Esophagus mucosa (tissue), 1 donor: ENCODE results near the gene AVPR1A. TPM values are rescaled to one million over a fixed set of nuclear protein-coding genes. Genes with fewer than 3 reads are reported as not detected.
A peak's percentile ranks its signal among the peaks of the same experiment; 100 is the strongest.
"Not testable (repeated sequence)": the region's sequence is repeated elsewhere in the genome, so short reads cannot be mapped to it uniquely, and the experiment has no call there.

Source experiments
- ATAC-seq: fragments of 200-7000 bp; cut with Tn5 transposase; one replicate; pipeline ENCODE4 v1.9.1; 2020
- total RNA-seq: library from RNA; stranded (reverse); gene quantifications from one replicate; pipeline ENCODE4 v1.2.4, GENCODE V29; 2023
- donor health status: DM: yes; HTN: yes; CAD: no.

Gene AVPR1A
- total RNA-seq, result 0.36 TPM

GRCh38 chr12:63150713-63151622 is at the start of gene AVPR1A:
TSS of gene AVPR1A (minus strand) at chr12:63151201. CDS start at chr12:63150836, 365 bp downstream.
- ATAC-seq, result peak; percentile 11

GRCh38 chr12:63196168-63196567 is 45.2 kb upstream of the AVPR1A start:
- ATAC-seq, result no peak

DNA sequence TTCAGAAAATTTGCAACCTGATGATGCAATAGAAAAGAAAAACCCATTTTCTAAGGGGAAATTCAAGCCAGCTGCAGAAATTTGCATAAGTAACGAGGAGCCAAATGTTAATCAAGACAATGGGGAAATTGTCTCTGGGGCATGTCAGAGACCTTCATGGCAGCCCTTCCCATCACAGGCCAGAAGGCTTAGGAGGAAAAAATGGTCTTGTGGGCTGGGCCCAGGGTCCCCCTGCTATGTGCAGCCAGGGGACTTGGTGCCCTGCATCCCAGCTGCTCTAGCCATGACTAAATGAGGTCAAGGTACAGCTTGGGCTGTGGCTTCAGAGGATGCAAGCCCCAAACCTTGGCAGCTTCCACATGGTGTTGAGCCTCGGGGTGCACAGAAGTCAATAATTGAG is 28.2 kb upstream of the AVPR1A start:
- ATAC-seq, result no peak

GRCh38 chr12:63170321-63170720 is 19.3 kb upstream of the AVPR1A start:
- ATAC-seq, result no peak

- not testable (repeated sequence) for ATAC-seq
These were observed 16.7 kb upstream of the AVPR1A start for GRCh38 chr12:63167741-63168140.

DNA sequence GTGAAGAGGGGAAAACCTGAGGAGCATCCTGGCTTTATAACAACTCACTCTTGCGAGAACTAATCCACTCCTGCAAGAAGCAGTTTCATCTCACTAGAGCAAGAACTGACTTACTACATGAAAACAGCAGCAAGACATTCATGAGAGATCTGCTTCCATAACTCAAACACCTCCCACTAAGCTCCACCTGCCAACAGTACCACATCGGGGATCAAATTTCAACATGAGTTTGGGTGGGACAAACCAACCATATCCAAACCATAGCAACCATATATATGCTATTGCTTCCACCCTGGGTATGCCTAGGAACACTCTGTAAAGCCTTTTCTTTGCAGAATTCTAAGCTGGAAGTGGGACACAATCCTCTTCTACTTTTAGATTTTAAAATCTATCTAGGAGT is 13.9 kb upstream of the AVPR1A start:
- ATAC-seq, result no peak

DNA sequence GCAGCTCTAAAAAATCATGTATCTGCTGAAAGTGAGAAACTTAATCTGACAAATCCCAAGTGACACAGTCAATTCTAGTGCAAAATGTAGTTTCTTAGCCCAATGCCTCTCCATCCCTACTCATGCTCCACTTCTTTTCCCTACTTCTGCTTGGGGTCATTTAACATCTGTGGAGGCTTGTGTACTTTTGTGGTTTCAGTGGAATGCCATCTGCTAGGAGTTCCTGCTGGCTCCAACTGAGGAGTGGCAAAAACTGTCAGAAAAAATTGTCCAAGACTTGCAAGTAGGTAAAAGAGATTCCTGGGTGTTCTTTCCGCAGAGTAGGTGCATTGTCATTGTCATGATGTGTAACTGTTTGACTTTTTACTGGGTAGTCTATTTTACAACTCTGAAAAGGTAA is 12.5 kb upstream of the AVPR1A start:
- no peak for ATAC-seq

GRCh38 chr12:63155375-63155774 is 4.4 kb upstream of the AVPR1A start:
- no peak for ATAC-seq

GRCh38 chr12:63154560-63154959 is 3.6 kb upstream of the AVPR1A start:
- no peak for ATAC-seq

- ATAC-seq, result no peak
These were observed 1.3 kb upstream of the AVPR1A start for GRCh38 chr12:63152321-63152700.

DNA sequence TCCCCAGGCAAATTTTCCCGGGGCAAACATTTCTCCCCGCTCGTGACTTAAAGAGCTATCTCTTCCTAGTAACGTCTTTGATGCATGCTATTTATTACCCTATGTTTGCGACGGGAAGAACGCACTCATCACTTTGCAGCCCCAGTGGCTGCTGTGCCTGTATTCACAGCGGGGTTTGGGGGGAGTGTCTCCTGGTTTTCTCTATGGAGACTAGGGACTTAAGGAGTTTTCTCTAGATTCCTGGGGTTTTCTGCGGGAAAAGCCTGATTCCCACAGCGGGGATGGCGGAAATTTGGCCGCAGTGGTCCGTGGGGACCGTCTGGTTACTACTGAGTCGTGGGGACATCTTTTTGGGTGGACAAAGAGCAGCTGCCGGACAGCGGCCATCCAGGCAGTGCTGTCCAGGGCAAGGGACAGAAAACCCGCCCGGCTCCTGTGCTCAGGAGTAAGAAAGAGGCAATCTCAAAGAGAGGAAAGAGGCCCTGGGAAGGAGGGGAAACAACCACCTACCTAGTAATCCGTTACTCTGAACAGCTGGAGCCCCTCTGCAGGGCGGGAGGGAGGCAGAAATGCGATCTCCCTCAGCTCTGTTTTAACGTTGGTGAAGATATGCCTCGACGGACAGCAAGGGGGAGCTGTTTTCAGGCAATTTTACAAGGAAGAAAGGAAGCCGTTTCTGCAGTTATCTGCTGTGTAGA is 771 bp upstream of the AVPR1A start:
- ATAC-seq, result no peak

DNA sequence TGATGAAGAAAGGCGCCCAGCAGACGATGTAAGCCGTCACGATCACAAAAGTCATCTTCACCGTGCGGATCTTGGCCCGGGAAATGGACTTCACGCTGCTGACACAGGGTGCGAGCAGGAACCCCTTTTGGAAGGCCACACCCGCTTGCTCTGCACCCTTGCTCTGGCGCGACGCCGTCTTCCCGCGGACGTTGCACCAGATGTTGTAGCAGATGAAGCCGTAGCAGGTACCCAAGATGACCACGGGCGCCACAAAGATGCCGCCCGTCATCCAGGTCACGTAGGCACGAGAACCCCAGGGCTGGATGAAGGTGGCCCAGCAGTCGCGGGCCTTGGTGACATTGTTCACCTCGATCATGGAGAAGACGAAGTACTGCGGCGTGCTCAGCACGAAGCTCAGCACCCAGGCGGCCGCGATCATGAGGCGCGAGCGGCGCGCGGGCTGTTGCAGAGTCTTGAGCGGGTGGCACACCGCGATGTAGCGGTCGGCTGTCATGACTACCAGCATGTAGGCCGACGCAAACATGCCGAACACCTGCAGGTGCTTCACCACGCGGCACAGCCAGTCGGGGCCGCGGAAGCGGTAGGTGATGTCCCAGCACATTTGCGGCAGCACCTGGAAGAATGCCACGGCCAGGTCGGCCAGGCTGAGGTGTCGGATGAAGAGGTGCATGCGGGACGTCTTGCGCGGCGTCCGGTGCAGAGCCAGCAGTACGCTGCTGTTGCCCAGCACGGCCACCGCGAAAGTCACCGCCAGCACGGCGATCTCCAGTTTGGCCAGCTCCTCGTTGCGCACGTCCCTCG is 890 bp downstream of the AVPR1A start:
- ATAC-seq, result no peak

DNA sequence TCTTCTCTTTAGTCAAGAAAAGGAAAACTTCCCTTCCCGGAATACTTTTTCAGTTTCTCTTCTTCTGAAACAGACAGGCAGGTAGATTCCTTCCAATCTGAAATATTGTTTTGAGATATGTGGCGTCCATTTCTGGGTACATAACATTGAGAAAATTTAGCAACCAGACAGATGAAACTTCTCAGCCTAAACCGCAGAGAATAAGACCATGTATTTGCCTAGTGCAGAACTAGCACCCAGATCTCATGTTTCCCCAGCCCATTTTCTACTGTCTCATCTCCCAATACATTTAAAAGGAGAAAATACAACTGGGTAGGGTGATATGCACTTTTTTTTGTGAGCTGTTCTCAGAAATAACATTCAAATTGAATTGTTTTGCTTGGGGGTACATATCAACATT is 6.4 kb downstream of the AVPR1A start:
- ATAC-seq, result no peak

- ATAC-seq, result no peak
These were observed 12.5 kb downstream of the AVPR1A start for GRCh38 chr12:63138488-63138887.

DNA sequence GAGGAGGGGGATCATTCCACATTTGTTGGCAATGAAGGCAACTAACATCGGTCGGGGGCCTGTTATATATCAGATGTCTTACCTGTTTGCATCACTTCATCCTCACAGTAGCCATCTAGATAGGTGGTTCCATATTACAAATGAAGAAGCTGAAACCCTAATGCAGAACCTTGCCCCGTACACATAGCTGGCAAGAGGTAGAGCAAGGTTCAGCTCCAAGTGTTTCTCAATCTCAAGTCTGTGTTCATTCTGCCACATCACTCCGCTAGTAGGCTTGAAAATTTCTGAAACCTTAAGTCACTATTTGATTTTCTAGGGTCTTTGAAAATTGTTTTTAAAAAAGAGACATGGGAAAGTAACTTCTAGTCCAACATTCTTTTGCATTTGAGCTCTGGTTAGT is 17.0 kb downstream of the AVPR1A start:
- ATAC-seq, result no peak

DNA sequence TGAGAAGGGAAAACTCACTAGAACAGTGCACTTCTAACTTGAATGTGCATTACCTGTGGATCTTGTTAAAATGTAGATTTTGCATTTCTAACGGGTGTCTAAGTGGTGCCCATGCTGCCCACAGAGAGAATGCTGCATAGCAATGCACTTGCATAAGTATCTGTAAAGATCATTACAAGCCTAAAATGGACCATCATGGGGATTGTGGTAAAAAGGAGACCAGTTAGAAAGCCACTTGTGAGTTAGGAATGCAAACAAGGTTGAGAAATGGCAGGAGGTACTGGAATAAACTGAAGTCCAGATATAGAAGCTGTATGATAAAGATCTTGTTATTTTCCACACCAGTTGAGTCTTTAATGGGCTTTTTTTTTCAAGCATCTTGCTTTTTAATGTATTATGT is 18.8 kb downstream of the AVPR1A start:
- no peak for ATAC-seq

DNA sequence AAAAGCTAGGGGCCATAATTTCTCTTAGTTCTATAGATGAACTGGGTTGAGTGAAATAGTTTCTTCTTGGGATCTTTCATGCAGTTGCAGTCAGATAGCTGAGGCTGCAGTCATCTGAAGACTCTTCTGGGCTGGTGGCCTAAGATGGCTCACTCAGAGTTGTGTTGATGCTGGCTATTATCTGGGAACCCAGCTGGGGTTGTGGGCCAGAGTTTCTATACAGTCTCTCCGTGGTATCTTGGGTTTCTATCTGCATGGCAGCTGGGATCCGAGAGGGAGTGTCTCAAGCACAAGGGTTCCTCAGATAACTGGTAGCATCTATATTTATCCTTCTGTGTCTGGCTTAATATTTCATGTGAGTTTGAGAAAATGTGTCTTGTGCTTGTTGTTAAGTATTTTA is 21.1 kb downstream of the AVPR1A start:
- ATAC-seq, result no peak

GRCh38 chr12:63124778-63125177 is 26.2 kb downstream of the AVPR1A start:
- no peak for ATAC-seq

DNA sequence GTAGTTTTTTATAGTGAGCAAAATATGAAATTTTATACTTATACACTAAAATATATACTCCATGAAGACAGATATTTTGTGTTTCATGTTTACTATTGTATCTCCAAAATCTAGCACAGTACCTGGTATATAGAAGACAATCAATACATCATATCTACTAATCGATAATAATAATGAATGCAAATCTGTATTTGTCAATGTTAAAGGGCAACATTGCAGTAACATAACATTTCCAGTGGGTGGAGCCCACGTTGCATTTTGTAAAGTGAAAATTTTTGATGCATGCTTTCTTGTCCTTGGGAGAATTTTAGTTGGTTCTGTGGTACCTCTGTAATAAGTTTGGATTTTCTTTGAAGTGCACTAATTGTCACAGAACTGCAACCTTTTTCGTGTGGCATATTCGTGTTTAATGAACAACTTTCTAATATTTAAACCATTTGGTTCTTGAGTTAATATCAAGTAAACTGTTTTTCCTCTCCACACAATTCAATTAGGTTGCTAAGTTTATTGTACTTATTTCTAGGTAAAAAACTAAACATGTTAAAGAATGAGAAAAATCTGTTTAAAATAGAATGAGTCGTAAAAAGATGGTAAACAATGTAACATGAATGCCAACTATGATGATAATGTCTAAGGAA is 47.4 kb downstream of the AVPR1A start:
- ATAC-seq, result no peak

DNA sequence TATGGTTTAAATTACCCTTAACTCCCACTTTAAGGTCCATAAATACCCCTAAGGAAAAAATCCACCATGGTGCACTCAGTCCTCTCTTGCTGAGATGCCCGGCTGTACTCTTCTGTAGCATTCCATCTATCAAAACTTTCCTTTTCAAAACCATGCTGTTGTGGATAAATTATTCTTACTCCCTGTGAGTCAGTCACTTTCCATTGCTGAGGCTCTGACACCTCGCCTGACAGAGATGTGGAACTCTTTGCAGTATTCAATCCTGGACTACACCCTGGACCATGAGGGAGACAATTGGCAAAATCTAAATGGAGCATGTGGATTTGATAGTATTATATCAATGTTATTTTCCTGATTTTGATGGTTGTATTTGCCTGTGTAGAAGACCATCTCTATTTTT is 49.1 kb downstream of the AVPR1A start:
- ATAC-seq, result no peak

DNA sequence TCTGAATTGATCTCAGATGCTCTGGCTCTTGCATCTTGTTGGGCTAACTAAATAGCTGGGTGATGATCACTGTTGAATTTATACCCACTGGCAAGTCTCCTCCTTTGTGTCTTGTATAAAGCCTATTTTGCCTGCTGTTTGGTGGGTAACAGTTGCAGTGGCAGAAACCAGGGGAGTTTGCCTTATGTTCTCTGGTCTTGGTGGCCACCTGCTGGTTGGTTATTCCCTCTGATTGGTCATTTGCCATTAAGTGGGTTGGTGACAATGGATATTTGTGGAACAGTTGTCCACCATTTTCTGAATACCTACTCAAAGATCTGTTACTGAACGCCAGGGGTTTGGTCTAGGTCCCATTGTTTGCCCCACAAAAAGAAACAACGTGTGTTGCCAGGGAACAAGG is 52.1 kb downstream of the AVPR1A start:
- ATAC-seq, result no peak

- ATAC-seq, result no peak
These were observed 55.5 kb downstream of the AVPR1A start for GRCh38 chr12:63095369-63095980.
